DMS79 treated with DMSO at 0.1 percent for 48 hours (cell line): ENCODE results near the gene ADCY5.

Experiments used
- DNase-seq: peaks from one replicate; lab custom pipeline; 2025; lab: John Stamatoyannopoulos, UW

The ADCY5 gene

GRCh38 chr3:123301331-123302184 lies 147.3 kb downstream of the ADCY5 start:
- no peak for DNase-seq

- no peak for DNase-seq
Measured at GRCh38 chr3:123300583-123300982, 148.3 kb downstream of the ADCY5 start.

DNA sequence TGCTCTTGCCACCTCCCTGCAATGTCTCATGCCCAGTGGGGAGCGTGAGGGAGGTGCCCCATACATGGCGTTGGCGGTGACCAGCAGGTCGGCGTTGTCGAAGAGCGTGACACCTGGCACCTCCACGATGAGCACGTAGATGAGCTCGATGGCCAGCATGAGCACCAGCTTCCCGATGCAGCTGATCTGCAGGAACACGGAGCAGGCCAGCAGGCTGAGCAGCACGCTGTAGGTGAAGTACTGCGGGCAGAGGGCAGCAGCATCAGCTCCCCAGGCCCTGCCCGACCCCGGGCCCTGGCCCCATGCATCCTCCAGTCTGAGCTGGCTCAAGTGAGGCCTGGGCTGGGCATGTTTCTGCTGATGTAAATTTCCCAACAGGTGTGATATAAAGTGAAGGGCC lies 148.8 kb downstream of the ADCY5 start:
- DNase-seq, result no peak

DNA sequence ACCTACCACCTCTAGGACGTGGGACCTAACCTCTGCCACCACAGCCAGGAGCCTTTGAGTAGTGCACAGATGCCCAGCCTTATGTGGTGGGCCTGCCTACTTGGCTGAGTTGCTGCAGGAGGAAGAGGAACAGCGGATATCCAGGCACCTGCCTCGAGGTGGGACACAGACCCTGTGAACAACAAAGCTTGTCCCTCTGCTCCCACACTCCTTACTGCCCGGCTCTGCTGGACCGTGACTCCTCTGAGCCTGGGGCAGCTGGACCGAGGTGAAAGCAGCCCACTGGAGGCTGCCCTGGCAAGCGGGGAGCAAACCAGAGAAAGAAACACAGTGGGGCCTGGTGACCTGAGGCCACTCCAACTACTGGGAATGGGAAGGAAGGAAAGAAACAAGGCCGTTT lies 149.3 kb downstream of the ADCY5 start:
- DNase-seq, result no peak

DNA sequence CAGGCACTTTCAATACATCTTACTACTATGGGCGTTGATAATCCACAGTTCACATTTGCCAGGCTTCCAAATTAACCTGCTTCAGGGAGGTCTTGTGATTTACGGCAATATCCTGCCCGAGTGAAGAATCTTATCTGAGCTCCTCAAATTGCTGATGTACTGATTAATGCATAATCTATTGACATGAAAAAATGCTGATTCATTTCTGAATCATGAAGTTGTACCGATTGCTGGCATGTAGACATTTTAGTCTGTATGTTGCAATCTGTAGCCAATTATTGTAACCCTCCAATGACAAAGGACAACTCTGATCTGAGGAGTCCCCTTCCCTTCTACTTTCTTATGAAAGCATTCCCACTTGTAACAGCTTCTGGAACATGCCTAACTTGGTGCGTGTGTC lies 150.0 kb downstream of the ADCY5 start:
- DNase-seq, result no peak

- no peak for DNase-seq
Measured at GRCh38 chr3:123297627-123297899, 151.3 kb downstream of the ADCY5 start.

DNA sequence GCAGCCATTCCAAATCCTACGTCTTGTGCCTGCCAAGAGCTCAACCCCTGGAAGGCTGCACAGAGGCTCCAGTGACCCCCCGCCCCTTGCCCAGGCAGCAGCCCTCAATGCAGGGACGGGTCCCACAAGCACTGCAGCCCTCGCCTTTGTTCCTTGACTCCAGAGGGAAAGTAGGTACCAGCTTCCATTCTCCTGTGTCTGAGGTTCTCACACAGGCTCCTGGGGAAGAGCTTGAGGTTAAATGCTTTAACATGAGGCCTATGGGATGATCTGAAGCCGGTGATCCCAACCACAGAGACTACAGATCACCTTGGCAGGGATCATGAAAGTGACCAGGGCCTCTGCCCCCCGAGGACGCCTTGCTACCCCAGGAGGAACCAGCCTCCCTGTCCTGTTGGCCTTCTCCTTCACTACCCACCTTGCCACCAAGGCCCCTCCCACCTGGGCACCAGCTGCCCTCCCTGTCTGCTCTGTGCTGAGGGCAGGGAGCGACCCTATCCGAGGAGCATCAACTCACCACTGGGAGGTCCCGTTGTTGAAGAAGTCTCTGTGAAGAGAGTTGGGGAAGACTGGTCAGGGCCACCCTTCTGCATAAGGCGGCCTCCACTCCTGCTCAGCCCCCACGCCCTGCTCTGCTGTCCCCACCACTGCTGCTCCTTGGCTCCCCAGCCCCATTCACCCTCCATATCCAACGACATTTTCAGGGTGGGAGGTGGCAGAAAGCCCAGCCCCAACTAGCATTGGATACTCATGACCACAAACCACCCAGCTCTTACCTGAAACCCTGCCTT lies 151.9 kb downstream of the ADCY5 start:
- no peak for DNase-seq

GRCh38 chr3:123296261-123296660 lies 152.6 kb downstream of the ADCY5 start:
- DNase-seq, result no peak

- DNase-seq, result no peak
Measured at GRCh38 chr3:123295901-123296250, 153.0 kb downstream of the ADCY5 start.

GRCh38 chr3:123295171-123295900 lies 153.6 kb downstream of the ADCY5 start:
- DNase-seq, result no peak

GRCh38 chr3:123294296-123294938 lies 154.5 kb downstream of the ADCY5 start:
- no peak for DNase-seq

- no peak for DNase-seq
Measured at GRCh38 chr3:123292321-123293310, 156.3 kb downstream of the ADCY5 start.

- no peak for DNase-seq
Measured at GRCh38 chr3:123291404-123291803, 157.5 kb downstream of the ADCY5 start.

- DNase-seq, result no peak
Measured at GRCh38 chr3:123290962-123291361, 157.9 kb downstream of the ADCY5 start.

GRCh38 chr3:123290107-123290930 lies 158.6 kb downstream of the ADCY5 start:
- DNase-seq, result no peak

DNA sequence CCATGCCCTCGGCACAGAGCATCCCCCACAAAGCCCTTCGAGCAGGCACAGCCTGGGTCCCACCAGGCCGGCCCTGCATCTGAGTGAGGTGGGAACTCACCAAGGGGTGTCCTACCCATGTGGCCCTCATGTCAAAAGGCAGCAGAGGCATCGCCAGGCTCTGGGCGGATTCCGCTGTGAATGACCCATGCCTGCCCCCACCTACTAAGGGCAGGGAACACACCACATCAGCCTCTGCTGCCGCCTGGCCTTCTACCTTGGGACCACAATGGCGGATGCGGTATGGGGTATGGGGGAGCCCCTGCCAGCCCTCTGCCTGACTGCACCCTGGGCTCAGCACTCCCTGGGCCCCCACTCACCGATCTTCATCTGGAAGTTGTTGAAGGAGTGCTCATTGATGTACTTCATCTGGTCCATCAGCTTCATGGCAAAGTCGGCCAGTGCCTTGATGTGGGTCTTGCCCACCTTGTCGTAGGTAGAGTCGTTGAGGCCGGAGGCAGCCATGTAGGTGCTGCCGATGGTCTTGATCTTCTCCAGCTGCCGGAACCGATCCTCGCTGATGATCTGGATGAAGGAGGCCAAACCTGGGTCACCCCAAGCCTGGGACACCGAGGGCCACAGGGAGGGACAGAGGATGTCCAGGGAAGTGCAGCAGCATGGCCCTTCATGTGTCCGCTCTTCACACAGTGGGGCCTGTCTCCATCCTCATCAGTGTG lies 159.3 kb downstream of the ADCY5 start:
- DNase-seq, result no peak

- peak; percentile 9 for DNase-seq
Measured at GRCh38 chr3:123287962-123288302, 161.0 kb downstream of the ADCY5 start.

GRCh38 chr3:123287051-123287961 lies 161.6 kb downstream of the ADCY5 start:
- DNase-seq, result no peak
